Measurements from ENCODE around the gene BANP.
"Not testable (repeated sequence)": the region's sequence is repeated elsewhere in the genome, so short reads cannot be mapped to it uniquely, and the experiment has no call there.

Gene BANP

GRCh38 chr16:88013766-88014251, 62.6 kb downstream of the BANP start:
- H3K36me3 ChIP-seq (ENCODE audit: control insufficient read depth, insufficient read depth, low read length): peaks cover 24% of the 10 kb centered on the region
- DNase-seq: no peak
- no peaks in the 10 kb centered on the region for H3K27me3 ChIP-seq (replicated peaks; ENCODE audit: control insufficient read depth, insufficient read depth, low read length, poor library complexity, severe bottlenecking)
- H3K27ac ChIP-seq (ENCODE audit: insufficient read depth, low read length, poor library complexity, severe bottlenecking): no peak overlapping the region
- no peak overlapping the region for H3K4me3 ChIP-seq (ENCODE audit: insufficient read depth, low read depth, low read length, poor library complexity, severe bottlenecking)
- H3K9me3 ChIP-seq (ENCODE audit: control insufficient read depth, low read length): no peaks in the 10 kb centered on the region
- H3K4me1 ChIP-seq (ENCODE audit: control insufficient read depth, insufficient read depth, low read length, poor library complexity, severe bottlenecking): no peaks in the 10 kb centered on the region

GRCh38 chr16:88014252-88014781, 63.1 kb downstream of the BANP start:
- Histone ChIP-seq H3K27ac (ENCODE audit: insufficient read depth, low read length, poor library complexity, severe bottlenecking) (no peak overlapping the region), H3K9me3 (ENCODE audit: control insufficient read depth, low read length) (no peaks in the 10 kb centered on the region), H3K4me1 (ENCODE audit: control insufficient read depth, insufficient read depth, low read length, poor library complexity, severe bottlenecking) (no peaks in the 10 kb centered on the region), H3K27me3 (replicated peaks; ENCODE audit: control insufficient read depth, insufficient read depth, low read length, poor library complexity, severe bottlenecking) (no peaks in the 10 kb centered on the region), H3K36me3 (ENCODE audit: control insufficient read depth, insufficient read depth, low read length) (peaks cover 25% of the 10 kb centered on the region), H3K4me3 (ENCODE audit: insufficient read depth, low read depth, low read length, poor library complexity, severe bottlenecking) (no peak overlapping the region)
- no peak for DNase-seq

- DNase-seq: no peak
- Histone ChIP-seq H3K27ac (ENCODE audit: insufficient read depth, low read length, poor library complexity, severe bottlenecking) (no peak overlapping the region), H3K36me3 (ENCODE audit: control insufficient read depth, insufficient read depth, low read length) (peaks cover 23% of the 10 kb centered on the region), H3K4me1 (ENCODE audit: control insufficient read depth, insufficient read depth, low read length, poor library complexity, severe bottlenecking) (no peaks in the 10 kb centered on the region), H3K9me3 (ENCODE audit: control insufficient read depth, low read length) (no peaks in the 10 kb centered on the region), H3K27me3 (replicated peaks; ENCODE audit: control insufficient read depth, insufficient read depth, low read length, poor library complexity, severe bottlenecking) (no peaks in the 10 kb centered on the region), H3K4me3 (ENCODE audit: insufficient read depth, low read depth, low read length, poor library complexity, severe bottlenecking) (no peak overlapping the region)
Measured at GRCh38 chr16:88014954-88015805, 63.9 kb downstream of the BANP start.

GRCh38 chr16:88015806-88016140, 64.5 kb downstream of the BANP start:
- no peak for DNase-seq
- Histone ChIP-seq H3K27ac (ENCODE audit: insufficient read depth, low read length, poor library complexity, severe bottlenecking) (no peak overlapping the region), H3K4me1 (ENCODE audit: control insufficient read depth, insufficient read depth, low read length, poor library complexity, severe bottlenecking) (no peaks in the 10 kb centered on the region), H3K9me3 (ENCODE audit: control insufficient read depth, low read length) (no peaks in the 10 kb centered on the region), H3K4me3 (ENCODE audit: insufficient read depth, low read depth, low read length, poor library complexity, severe bottlenecking) (no peak overlapping the region), H3K36me3 (ENCODE audit: control insufficient read depth, insufficient read depth, low read length) (peaks cover 17% of the 10 kb centered on the region), H3K27me3 (replicated peaks; ENCODE audit: control insufficient read depth, insufficient read depth, low read length, poor library complexity, severe bottlenecking) (no peaks in the 10 kb centered on the region)

GRCh38 chr16:88016386-88016785, 65.2 kb downstream of the BANP start:
- not testable (repeated sequence) for DNase-seq; H3K4me3 ChIP-seq (ENCODE audit: insufficient read depth, low read depth, low read length, poor library complexity, severe bottlenecking); H3K9me3 ChIP-seq (ENCODE audit: control insufficient read depth, low read length); H3K27ac ChIP-seq (ENCODE audit: insufficient read depth, low read length, poor library complexity, severe bottlenecking); H3K27me3 ChIP-seq (replicated peaks; ENCODE audit: control insufficient read depth, insufficient read depth, low read length, poor library complexity, severe bottlenecking); H3K4me1 ChIP-seq (ENCODE audit: control insufficient read depth, insufficient read depth, low read length, poor library complexity, severe bottlenecking)
- peaks cover 18% of the 10 kb centered on the region for H3K36me3 ChIP-seq (ENCODE audit: control insufficient read depth, insufficient read depth, low read length)

GRCh38 chr16:88016964-88017363, 65.7 kb downstream of the BANP start:
- no peak for DNase-seq
- Histone ChIP-seq H3K4me3 (ENCODE audit: insufficient read depth, low read depth, low read length, poor library complexity, severe bottlenecking) (no peak overlapping the region), H3K27me3 (replicated peaks; ENCODE audit: control insufficient read depth, insufficient read depth, low read length, poor library complexity, severe bottlenecking) (no peaks in the 10 kb centered on the region), H3K36me3 (ENCODE audit: control insufficient read depth, insufficient read depth, low read length) (peaks cover 18% of the 10 kb centered on the region), H3K4me1 (ENCODE audit: control insufficient read depth, insufficient read depth, low read length, poor library complexity, severe bottlenecking) (no peaks in the 10 kb centered on the region), H3K9me3 (ENCODE audit: control insufficient read depth, low read length) (no peaks in the 10 kb centered on the region), H3K27ac (ENCODE audit: insufficient read depth, low read length, poor library complexity, severe bottlenecking) (no peak overlapping the region)

- Histone ChIP-seq H3K27me3 (replicated peaks; ENCODE audit: control insufficient read depth, insufficient read depth, low read length, poor library complexity, severe bottlenecking) (no peaks in the 10 kb centered on the region), H3K36me3 (ENCODE audit: control insufficient read depth, insufficient read depth, low read length) (peaks cover 15% of the 10 kb centered on the region), H3K9me3 (ENCODE audit: control insufficient read depth, low read length) (no peaks in the 10 kb centered on the region), H3K27ac (ENCODE audit: insufficient read depth, low read length, poor library complexity, severe bottlenecking) (no peak overlapping the region), H3K4me3 (ENCODE audit: insufficient read depth, low read depth, low read length, poor library complexity, severe bottlenecking) (no peak overlapping the region), H3K4me1 (ENCODE audit: control insufficient read depth, insufficient read depth, low read length, poor library complexity, severe bottlenecking) (no peaks in the 10 kb centered on the region)
- no peak for DNase-seq
Measured at GRCh38 chr16:88017587-88018101, 66.4 kb downstream of the BANP start.

- H3K27me3 ChIP-seq (replicated peaks; ENCODE audit: control insufficient read depth, insufficient read depth, low read length, poor library complexity, severe bottlenecking); H3K4me3 ChIP-seq (ENCODE audit: insufficient read depth, low read depth, low read length, poor library complexity, severe bottlenecking); H3K4me1 ChIP-seq (ENCODE audit: control insufficient read depth, insufficient read depth, low read length, poor library complexity, severe bottlenecking); DNase-seq; H3K9me3 ChIP-seq (ENCODE audit: control insufficient read depth, low read length); H3K27ac ChIP-seq (ENCODE audit: insufficient read depth, low read length, poor library complexity, severe bottlenecking): not testable (repeated sequence)
- H3K36me3 ChIP-seq (ENCODE audit: control insufficient read depth, insufficient read depth, low read length): peaks cover 12% of the 10 kb centered on the region
Measured at GRCh38 chr16:88018382-88018781, 67.1 kb downstream of the BANP start.

GRCh38 chr16:88019041-88019820, 68.0 kb downstream of the BANP start:
- not testable (repeated sequence) for DNase-seq; H3K4me3 ChIP-seq (ENCODE audit: insufficient read depth, low read depth, low read length, poor library complexity, severe bottlenecking); H3K27me3 ChIP-seq (replicated peaks; ENCODE audit: control insufficient read depth, insufficient read depth, low read length, poor library complexity, severe bottlenecking); H3K4me1 ChIP-seq (ENCODE audit: control insufficient read depth, insufficient read depth, low read length, poor library complexity, severe bottlenecking); H3K27ac ChIP-seq (ENCODE audit: insufficient read depth, low read length, poor library complexity, severe bottlenecking); H3K9me3 ChIP-seq (ENCODE audit: control insufficient read depth, low read length)
- H3K36me3 ChIP-seq (ENCODE audit: control insufficient read depth, insufficient read depth, low read length): peaks cover 15% of the 10 kb centered on the region

All from effector memory CD4-positive, alpha-beta T cell (primary cell).